Natural killer cell treated with Interleukin-12 subunit alpha and Interleukin-12 subunit beta and Interleukin-15 and Interleukin-18, amount 100 ng/mL, for 72 hours (primary cell): ENCODE results near the gene NPTXR. TPM values are rescaled to one million over a fixed set of nuclear protein-coding genes. Genes with fewer than 3 reads are reported as not detected.

Source experiments
- ATAC-seq, 2 donors: fragments of 150-1000 bp; cut with Tn5 transposase in 1 of 2; sonication (Bioruptor Pico), chemical (Tn5 transposase) in 1 of 2; 2 replicates each; pipeline ENCODE4 v1.10.0; 2021
- DNase-seq: peaks from one replicate; pipeline ENCODE4 v3.0.0; 2022; ENCODE audit warnings: low spot score
- H3K27ac Mint-ChIP-seq, 2 donors: 1 replicate in 1 of 2; 2 replicates in 1 of 2; pipeline ENCODE4 v1.8.0; 2022; ENCODE audit warnings: mixed read lengths in 2 of 2, mild to moderate bottlenecking in 1 of 2, moderate library complexity in 1 of 2
- H3K27me3 Mint-ChIP-seq, 2 donors: 1 replicate in 1 of 2; 2 replicates in 1 of 2; pipeline ENCODE4 v1.8.0; 2022; ENCODE audit warnings: mixed read lengths in 2 of 2
- H3K36me3 Mint-ChIP-seq: one replicate; pipeline ENCODE4 v1.8.0; 2022; ENCODE audit warnings: mixed read lengths
- H3K4me1 Mint-ChIP-seq, 2 donors: 1 replicate in 1 of 2; 2 replicates in 1 of 2; pipeline ENCODE4 v1.8.0; 2022; ENCODE audit warnings: low read depth in 2 of 2, mixed read lengths in 2 of 2, mild to moderate bottlenecking in 1 of 2
- H3K4me3 Mint-ChIP-seq: one replicate; pipeline ENCODE4 v1.8.0; 2022; ENCODE audit warnings: mixed read lengths
- H3K9me3 Mint-ChIP-seq: 2 replicates; pipeline ENCODE4 v1.8.0; 2022; ENCODE audit warnings: mixed read lengths
- total RNA-seq, 2 donors: library from RNA; stranded (reverse); gene quantifications; one replicate each; pipeline ENCODE4 v1.2.3, GENCODE V29; 2022

NPTXR gene
- total RNA-seq, 2 donors from 2014 or later: 1.3 to 1.5 TPM

DNA sequence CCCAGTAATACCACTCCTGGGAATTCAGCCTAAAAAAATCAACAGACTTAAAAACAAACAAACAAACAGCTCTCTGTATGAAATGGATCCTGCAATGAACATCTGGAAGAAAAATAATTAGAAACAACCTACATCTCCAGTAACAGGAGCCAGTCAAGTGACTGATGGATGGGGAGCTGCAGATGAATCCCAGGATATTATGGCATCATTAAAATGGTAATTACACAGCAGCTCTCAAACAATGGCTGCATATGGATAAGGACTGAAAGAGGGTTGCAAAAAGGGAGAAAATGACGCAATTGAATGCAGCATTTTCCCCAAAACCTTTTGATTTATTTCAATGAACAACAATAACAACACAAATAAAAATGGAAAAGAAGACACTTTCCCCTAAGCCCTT is 4.1 kb downstream of the NPTXR start:
- H3K9me3 Mint-ChIP-seq: no peaks in the 10 kb centered on the region
- peaks cover 0 to 20% of the 10 kb centered on the region in 2 donors for H3K4me1 Mint-ChIP-seq
- H3K27ac Mint-ChIP-seq: no peak overlapping the region
- DNase-seq: no peak
- H3K27me3 Mint-ChIP-seq: peaks cover 16 to 22% of the 10 kb centered on the region in 2 donors
- ATAC-seq: no peak
- no peak overlapping the region for H3K4me3 Mint-ChIP-seq
- H3K36me3 Mint-ChIP-seq: no peaks in the 10 kb centered on the region

DNA sequence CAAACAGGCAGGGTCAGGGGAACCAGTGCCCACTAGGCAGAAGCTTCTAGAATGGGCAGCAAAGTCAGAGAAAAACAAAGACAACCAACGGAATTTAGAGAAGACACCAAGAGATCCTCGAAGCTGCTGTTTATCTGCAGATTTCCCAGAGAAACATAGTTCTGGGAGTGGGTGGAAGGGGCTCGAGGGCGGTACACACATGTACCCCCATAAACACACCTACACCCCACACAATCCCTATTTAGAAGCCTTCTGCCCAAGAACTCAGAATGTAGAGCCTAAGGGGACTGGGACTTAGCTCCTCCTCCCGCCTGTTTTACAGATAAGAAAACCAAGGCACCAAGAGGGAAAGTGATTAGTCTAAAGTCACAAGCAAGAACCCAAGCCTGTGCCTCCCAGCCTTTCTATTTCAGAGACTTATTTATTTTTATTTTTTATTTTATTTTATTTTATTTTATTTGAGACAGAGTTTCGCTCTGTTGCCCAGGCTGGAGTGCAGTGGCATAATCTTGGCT is 6.4 kb downstream of the NPTXR start:
- H3K27ac Mint-ChIP-seq: no peak overlapping the region
- no peak for DNase-seq

DNA sequence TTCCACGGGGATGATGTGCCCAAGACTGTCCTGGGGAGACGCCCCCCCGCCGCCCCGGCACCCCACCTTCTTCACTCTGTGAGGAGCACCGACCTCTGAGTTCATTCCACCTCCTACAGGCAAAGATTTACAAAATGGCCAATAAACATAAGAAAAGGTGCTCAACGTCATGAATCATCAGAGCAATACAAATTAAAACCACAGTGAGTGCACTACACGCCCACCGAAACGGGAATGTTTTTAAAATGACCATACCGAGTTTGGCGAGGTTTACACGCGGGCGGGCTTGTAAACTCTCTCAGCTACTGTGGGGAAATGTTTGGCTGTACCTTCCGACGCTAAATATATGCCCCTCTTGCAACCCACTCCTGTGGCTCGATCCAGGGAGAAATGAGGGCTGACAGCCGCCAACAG is 7.9 kb downstream of the NPTXR start:
- no peak for ATAC-seq
- Mint-ChIP-seq H3K36me3 (no peaks in the 10 kb centered on the region), H3K4me3 (no peak overlapping the region), H3K27ac (no peak overlapping the region), H3K4me1 (peaks cover 0 to 9% of the 10 kb centered on the region in 2 donors), H3K9me3 (no peaks in the 10 kb centered on the region), H3K27me3 (peaks cover 8 to 15% of the 10 kb centered on the region in 2 donors)
- DNase-seq: no peak

More for the DNA sequence above, 6.4 kb downstream of the NPTXR start:
- H3K4me1 Mint-ChIP-seq: peaks cover 0 to 13% of the 10 kb centered on the region in 2 donors
- peaks cover 12 to 19% of the 10 kb centered on the region in 2 donors for H3K27me3 Mint-ChIP-seq
- H3K4me3 Mint-ChIP-seq: no peak overlapping the region
- no peaks in the 10 kb centered on the region for H3K36me3 Mint-ChIP-seq
- no peak for ATAC-seq
- no peaks in the 10 kb centered on the region for H3K9me3 Mint-ChIP-seq

GRCh38 chr22:38834991-38835390 is 8.8 kb downstream of the NPTXR start:
- H3K36me3 Mint-ChIP-seq: no peaks in the 10 kb centered on the region
- no peak overlapping the region for H3K4me3 Mint-ChIP-seq
- H3K27ac Mint-ChIP-seq: no peak overlapping the region
- H3K27me3 Mint-ChIP-seq: peaks cover 4 to 6% of the 10 kb centered on the region in 2 donors
- ATAC-seq: no peak
- no peak for DNase-seq
- no peaks in the 10 kb centered on the region for H3K9me3 Mint-ChIP-seq
- H3K4me1 Mint-ChIP-seq: peaks cover 0 to 1% of the 10 kb centered on the region in 2 donors

- ATAC-seq: no peak
- H3K27ac Mint-ChIP-seq: no peak overlapping the region
- no peak overlapping the region for H3K4me3 Mint-ChIP-seq
- no peaks in the 10 kb centered on the region for H3K9me3 Mint-ChIP-seq
- H3K27me3 Mint-ChIP-seq: no peaks in the 10 kb centered on the region
- no peak for DNase-seq
- H3K36me3 Mint-ChIP-seq: no peaks in the 10 kb centered on the region
- H3K4me1 Mint-ChIP-seq: no peaks in the 10 kb centered on the region
Observed at GRCh38 chr22:38834215-38834953, 9.4 kb downstream of the NPTXR start.

GRCh38 chr22:38833061-38833460 is 10.8 kb downstream of the NPTXR start:
- Mint-ChIP-seq H3K9me3 (no peaks in the 10 kb centered on the region), H3K27ac (no peak overlapping the region), H3K36me3 (no peaks in the 10 kb centered on the region), H3K27me3 (no peaks in the 10 kb centered on the region), H3K4me1 (no peaks in the 10 kb centered on the region), H3K4me3 (no peak overlapping the region)
- ATAC-seq (peak in 1 of 2 donors; percentile 28), DNase-seq (no peak)

GRCh38 chr22:38832005-38832978 is 11.5 kb downstream of the NPTXR start:
- Mint-ChIP-seq H3K4me1 (no peaks in the 10 kb centered on the region), H3K36me3 (no peaks in the 10 kb centered on the region), H3K27me3 (no peaks in the 10 kb centered on the region), H3K4me3 (no peak overlapping the region), H3K27ac (no peak overlapping the region), H3K9me3 (no peaks in the 10 kb centered on the region)
- ATAC-seq (no peak), DNase-seq (no peak)

DNA sequence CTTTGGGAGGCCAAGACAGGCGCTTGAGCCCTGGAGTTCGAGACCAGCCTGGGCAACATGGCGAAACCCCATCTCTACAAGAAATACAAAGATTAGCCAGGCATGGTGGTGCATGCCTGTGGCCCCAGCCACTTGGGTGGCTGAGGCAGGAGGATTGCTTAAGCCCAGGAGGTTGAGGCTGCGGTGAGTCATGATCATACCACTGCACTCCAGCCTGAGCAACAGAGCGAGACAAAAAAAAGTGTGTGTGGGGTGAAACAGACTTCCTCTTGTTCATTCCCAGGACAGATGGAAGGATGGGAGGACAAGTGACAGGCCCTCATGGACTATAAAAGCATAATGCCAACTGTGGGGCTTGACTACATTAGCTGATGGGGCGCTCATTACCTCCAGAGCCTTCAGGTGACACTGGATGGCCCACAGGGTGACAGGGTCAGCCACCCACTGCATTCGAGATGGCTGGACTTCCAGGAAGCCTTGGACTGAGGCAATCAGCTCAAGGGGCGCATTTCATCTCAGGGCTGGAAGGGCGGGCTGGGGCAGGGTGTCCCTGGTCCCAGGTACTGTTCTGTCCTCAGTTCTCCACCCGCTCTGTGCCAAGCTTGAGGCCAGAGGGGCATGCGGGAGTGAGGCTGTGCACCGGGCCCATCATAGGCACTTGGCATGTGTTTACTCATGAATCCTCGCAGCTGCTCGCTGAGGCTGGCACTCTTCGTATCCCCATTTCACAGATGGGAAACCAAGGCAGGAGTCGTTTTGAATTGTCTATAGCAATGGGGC is 12.5 kb downstream of the NPTXR start:
- ATAC-seq (no peak), DNase-seq (no peak)
- H3K27ac Mint-ChIP-seq: no peak overlapping the region
- no peaks in the 10 kb centered on the region for H3K4me1 Mint-ChIP-seq
- H3K9me3 Mint-ChIP-seq: no peaks in the 10 kb centered on the region
- H3K27me3 Mint-ChIP-seq: no peaks in the 10 kb centered on the region
- H3K4me3 Mint-ChIP-seq: no peak overlapping the region
- no peaks in the 10 kb centered on the region for H3K36me3 Mint-ChIP-seq

- Mint-ChIP-seq H3K4me3 (no peak overlapping the region), H3K36me3 (no peaks in the 10 kb centered on the region), H3K4me1 (no peaks in the 10 kb centered on the region), H3K9me3 (no peaks in the 10 kb centered on the region), H3K27ac (no peak overlapping the region), H3K27me3 (no peaks in the 10 kb centered on the region)
- DNase-seq: no peak
- no peak for ATAC-seq
Observed at GRCh38 chr22:38830845-38831108, 13.1 kb downstream of the NPTXR start.

GRCh38 chr22:38830026-38830844 is 13.6 kb downstream of the NPTXR start:
- H3K9me3 Mint-ChIP-seq: no peaks in the 10 kb centered on the region
- no peaks in the 10 kb centered on the region for H3K27me3 Mint-ChIP-seq
- no peak overlapping the region for H3K4me3 Mint-ChIP-seq
- ATAC-seq (no peak), DNase-seq (peak; percentile 42)
- H3K36me3 Mint-ChIP-seq: no peaks in the 10 kb centered on the region
- H3K27ac Mint-ChIP-seq: no peak overlapping the region
- H3K4me1 Mint-ChIP-seq: no peaks in the 10 kb centered on the region

DNA sequence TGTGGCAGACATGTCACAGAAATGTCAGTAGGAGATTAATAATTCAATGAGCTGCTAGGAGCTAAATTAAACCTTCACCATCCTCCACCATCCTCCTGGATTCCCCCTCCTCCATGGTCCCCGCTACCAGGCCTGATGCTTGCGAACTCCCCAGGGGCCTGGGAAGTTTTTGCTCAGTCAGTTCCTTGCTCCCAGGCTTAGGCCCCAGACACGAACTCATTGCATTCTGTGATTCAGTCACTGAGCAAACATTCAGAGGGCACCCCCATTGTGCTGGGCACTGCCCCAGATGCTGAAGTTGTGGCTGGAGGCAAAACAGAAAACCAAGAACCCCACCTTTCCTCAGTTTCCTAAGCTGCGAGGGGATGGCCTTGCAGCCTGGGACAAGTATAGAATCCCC is 14.3 kb downstream of the NPTXR start:
- peak; percentile 41 for DNase-seq
- no peaks in the 10 kb centered on the region for H3K27me3 Mint-ChIP-seq
- no peaks in the 10 kb centered on the region for H3K9me3 Mint-ChIP-seq
- H3K4me1 Mint-ChIP-seq: no peaks in the 10 kb centered on the region
- no peaks in the 10 kb centered on the region for H3K36me3 Mint-ChIP-seq
- no peak overlapping the region for H3K27ac Mint-ChIP-seq
- ATAC-seq: no peak
- no peak overlapping the region for H3K4me3 Mint-ChIP-seq

GRCh38 chr22:38828616-38829205 is 15.1 kb downstream of the NPTXR start:
- Mint-ChIP-seq H3K4me1 (no peaks in the 10 kb centered on the region), H3K9me3 (no peaks in the 10 kb centered on the region)

GRCh38 chr22:38828191-38828590 is 15.6 kb downstream of the NPTXR start:
- Mint-ChIP-seq H3K4me1 (peaks cover 0 to 2% of the 10 kb centered on the region in 2 donors), H3K4me3 (no peak overlapping the region), H3K27me3 (no peaks in the 10 kb centered on the region), H3K27ac (no peak overlapping the region), H3K9me3 (no peaks in the 10 kb centered on the region), H3K36me3 (no peaks in the 10 kb centered on the region)
- ATAC-seq (no peak), DNase-seq (no peak)

More at GRCh38 chr22:38828616-38829205, 15.1 kb downstream of the NPTXR start:
- ATAC-seq: no peak
- H3K36me3 Mint-ChIP-seq: no peaks in the 10 kb centered on the region
- H3K4me3 Mint-ChIP-seq: no peak overlapping the region
- H3K27ac Mint-ChIP-seq: no peak overlapping the region
- no peaks in the 10 kb centered on the region for H3K27me3 Mint-ChIP-seq
- peak; percentile 42 for DNase-seq
